Measurements from ENCODE around the gene LCE3E. TPM values are rescaled to one million over a fixed set of nuclear protein-coding genes. Genes with fewer than 3 reads are reported as not detected.
"Not testable (repeated sequence)": the region's sequence is repeated elsewhere in the genome, so short reads cannot be mapped to it uniquely, and the experiment has no call there.

The LCE3E gene
- total RNA-seq (2014; rRNA removed; shearing (Covaris generic)): not detected in 2 replicates

GRCh38 chr1:152566681-152567080, at the start of gene LCE3E:
TSS of gene LCE3E (minus strand) at chr1:152566780. CDS start at chr1:152566208, 572 bp downstream.
- Histone ChIP-seq H3K4me3 (ENCODE audit: insufficient read depth, low read depth, low read length) (no peak within 1 kb of the TSS), H3K36me3 (replicated peaks; ENCODE audit: control insufficient read depth, insufficient read depth, low read length) (no peaks in the 10 kb centered on the region), H3K27me3 (ENCODE audit: control insufficient read depth, insufficient read depth, low read length) (no peaks in the 10 kb centered on the region)
- peak; percentile 0 for DNase-seq

GRCh38 chr1:152613511-152613910, 46.9 kb upstream of the LCE3E start, which contains the start of gene LCE3B:
TSS of gene LCE3B (plus strand) at chr1:152613811. CDS start at chr1:152613811, 0 bp downstream.
- H3K27me3 ChIP-seq (ENCODE audit: control insufficient read depth, insufficient read depth, low read length): no peaks in the 10 kb centered on the region
- no peak within 1 kb of the TSS for H3K4me3 ChIP-seq (ENCODE audit: insufficient read depth, low read depth, low read length)
- DNase-seq: no peak

GRCh38 chr1:152599934-152600333, 33.4 kb upstream of the LCE3E start, which contains the start of gene LCE3C:
TSS of gene LCE3C (plus strand) at chr1:152600234. CDS start at chr1:152600732, 498 bp downstream.
- Histone ChIP-seq H3K27me3 (ENCODE audit: control insufficient read depth, insufficient read depth, low read length) (no peaks in the 10 kb centered on the region), H3K4me3 (ENCODE audit: insufficient read depth, low read depth, low read length) (no peak within 1 kb of the TSS), H3K36me3 (replicated peaks; ENCODE audit: control insufficient read depth, insufficient read depth, low read length) (no peaks in the 10 kb centered on the region)
- DNase-seq: no peak

More at GRCh38 chr1:152613511-152613910, 46.9 kb upstream of the LCE3E start, which contains the start of gene LCE3B:
- no peaks in the 10 kb centered on the region for H3K36me3 ChIP-seq (replicated peaks; ENCODE audit: control insufficient read depth, insufficient read depth, low read length)

GRCh38 chr1:152596986-152597385, 30.4 kb upstream of the LCE3E start:
- no peak overlapping the region for H3K4me3 ChIP-seq (ENCODE audit: insufficient read depth, low read depth, low read length)
- no peaks in the 10 kb centered on the region for H3K36me3 ChIP-seq (replicated peaks; ENCODE audit: control insufficient read depth, insufficient read depth, low read length)
- no peaks in the 10 kb centered on the region for H3K27me3 ChIP-seq (ENCODE audit: control insufficient read depth, insufficient read depth, low read length)
- no peak for DNase-seq

- no peak for DNase-seq
- H3K27me3 ChIP-seq (ENCODE audit: control insufficient read depth, insufficient read depth, low read length): no peaks in the 10 kb centered on the region
- H3K36me3 ChIP-seq (replicated peaks; ENCODE audit: control insufficient read depth, insufficient read depth, low read length): no peaks in the 10 kb centered on the region
- no peak overlapping the region for H3K4me3 ChIP-seq (ENCODE audit: insufficient read depth, low read depth, low read length)
Observed at GRCh38 chr1:152585586-152585985, 19.0 kb upstream of the LCE3E start.

GRCh38 chr1:152582647-152583046, 16.1 kb upstream of the LCE3E start:
- no peaks in the 10 kb centered on the region for H3K36me3 ChIP-seq (replicated peaks; ENCODE audit: control insufficient read depth, insufficient read depth, low read length)
- H3K4me3 ChIP-seq (ENCODE audit: insufficient read depth, low read depth, low read length): no peak overlapping the region
- no peaks in the 10 kb centered on the region for H3K27me3 ChIP-seq (ENCODE audit: control insufficient read depth, insufficient read depth, low read length)
- peak; percentile 1 for DNase-seq

- Histone ChIP-seq H3K27me3 (ENCODE audit: control insufficient read depth, insufficient read depth, low read length) (no peaks in the 10 kb centered on the region), H3K4me3 (ENCODE audit: insufficient read depth, low read depth, low read length) (no peak within 1 kb of the TSS), H3K36me3 (replicated peaks; ENCODE audit: control insufficient read depth, insufficient read depth, low read length) (no peaks in the 10 kb centered on the region)
- peak; percentile 1 for DNase-seq
Observed at GRCh38 chr1:152580433-152580832, 13.9 kb upstream of the LCE3E start, which contains the start of gene LCE3D. TSS of gene LCE3D (minus strand) at chr1:152580516. CDS start at chr1:152579936, 580 bp downstream.

- H3K4me3 ChIP-seq (ENCODE audit: insufficient read depth, low read depth, low read length); H3K36me3 ChIP-seq (replicated peaks; ENCODE audit: control insufficient read depth, insufficient read depth, low read length); H3K27me3 ChIP-seq (ENCODE audit: control insufficient read depth, insufficient read depth, low read length): not testable (repeated sequence)
- DNase-seq: peak; percentile 1
Observed at GRCh38 chr1:152579526-152579925, 12.9 kb upstream of the LCE3E start.

GRCh38 chr1:152577168-152577567, 10.6 kb upstream of the LCE3E start:
- Histone ChIP-seq H3K27me3 (ENCODE audit: control insufficient read depth, insufficient read depth, low read length) (no peaks in the 10 kb centered on the region), H3K36me3 (replicated peaks; ENCODE audit: control insufficient read depth, insufficient read depth, low read length) (no peaks in the 10 kb centered on the region), H3K4me3 (ENCODE audit: insufficient read depth, low read depth, low read length) (no peak overlapping the region)
- DNase-seq: peak; percentile 1

GRCh38 chr1:152565535-152566215, 905 bp downstream of the LCE3E start:
- H3K4me3 ChIP-seq (ENCODE audit: insufficient read depth, low read depth, low read length): no peak overlapping the region
- no peaks in the 10 kb centered on the region for H3K27me3 ChIP-seq (ENCODE audit: control insufficient read depth, insufficient read depth, low read length)
- DNase-seq: no peak
- H3K36me3 ChIP-seq (replicated peaks; ENCODE audit: control insufficient read depth, insufficient read depth, low read length): no peaks in the 10 kb centered on the region

GRCh38 chr1:152565115-152565514, 1.5 kb downstream of the LCE3E start:
- DNase-seq: no peak
- no peaks in the 10 kb centered on the region for H3K36me3 ChIP-seq (replicated peaks; ENCODE audit: control insufficient read depth, insufficient read depth, low read length)
- no peaks in the 10 kb centered on the region for H3K27me3 ChIP-seq (ENCODE audit: control insufficient read depth, insufficient read depth, low read length)
- no peak overlapping the region for H3K4me3 ChIP-seq (ENCODE audit: insufficient read depth, low read depth, low read length)

- not testable (repeated sequence) for H3K4me3 ChIP-seq (ENCODE audit: insufficient read depth, low read depth, low read length); H3K36me3 ChIP-seq (replicated peaks; ENCODE audit: control insufficient read depth, insufficient read depth, low read length); DNase-seq; H3K27me3 ChIP-seq (ENCODE audit: control insufficient read depth, insufficient read depth, low read length)
Observed at GRCh38 chr1:152548358-152548757, 18.2 kb downstream of the LCE3E start.

- Histone ChIP-seq H3K27me3 (ENCODE audit: control insufficient read depth, insufficient read depth, low read length) (no peaks in the 10 kb centered on the region), H3K4me3 (ENCODE audit: insufficient read depth, low read depth, low read length) (no peak overlapping the region), H3K36me3 (replicated peaks; ENCODE audit: control insufficient read depth, insufficient read depth, low read length) (no peaks in the 10 kb centered on the region)
- no peak for DNase-seq
Observed at GRCh38 chr1:152546704-152547103, 19.9 kb downstream of the LCE3E start.

GRCh38 chr1:152543820-152544219, 22.8 kb downstream of the LCE3E start:
- Histone ChIP-seq H3K4me3 (ENCODE audit: insufficient read depth, low read depth, low read length) (no peak overlapping the region), H3K27me3 (ENCODE audit: control insufficient read depth, insufficient read depth, low read length) (no peaks in the 10 kb centered on the region), H3K36me3 (replicated peaks; ENCODE audit: control insufficient read depth, insufficient read depth, low read length) (no peaks in the 10 kb centered on the region)
- no peak for DNase-seq

- Histone ChIP-seq H3K36me3 (replicated peaks; ENCODE audit: control insufficient read depth, insufficient read depth, low read length) (no peaks in the 10 kb centered on the region), H3K27me3 (ENCODE audit: control insufficient read depth, insufficient read depth, low read length) (no peaks in the 10 kb centered on the region), H3K4me3 (ENCODE audit: insufficient read depth, low read depth, low read length) (no peak overlapping the region)
- DNase-seq: no peak
Observed at GRCh38 chr1:152539901-152540300, 26.7 kb downstream of the LCE3E start.
